ENCODE data around the gene CHMP1A. TPM values are rescaled to one million over a fixed set of nuclear protein-coding genes. Genes with fewer than 3 reads are reported as not detected.

Gene CHMP1A
- total RNA-seq, 1 experiment from 2014 or later: 108 TPM

- H3F3A ChIP-seq (ENCODE audit: low read length, unreplicated experiment): no peaks in the 10 kb centered on the region
- H3K27ac ChIP-seq (ENCODE audit: low read length): no peak overlapping the region
- no peaks in the 10 kb centered on the region for H3K4me1 ChIP-seq (ENCODE audit: insufficient read depth, low read length)
- TF ChIP-seq, protein P1, sequence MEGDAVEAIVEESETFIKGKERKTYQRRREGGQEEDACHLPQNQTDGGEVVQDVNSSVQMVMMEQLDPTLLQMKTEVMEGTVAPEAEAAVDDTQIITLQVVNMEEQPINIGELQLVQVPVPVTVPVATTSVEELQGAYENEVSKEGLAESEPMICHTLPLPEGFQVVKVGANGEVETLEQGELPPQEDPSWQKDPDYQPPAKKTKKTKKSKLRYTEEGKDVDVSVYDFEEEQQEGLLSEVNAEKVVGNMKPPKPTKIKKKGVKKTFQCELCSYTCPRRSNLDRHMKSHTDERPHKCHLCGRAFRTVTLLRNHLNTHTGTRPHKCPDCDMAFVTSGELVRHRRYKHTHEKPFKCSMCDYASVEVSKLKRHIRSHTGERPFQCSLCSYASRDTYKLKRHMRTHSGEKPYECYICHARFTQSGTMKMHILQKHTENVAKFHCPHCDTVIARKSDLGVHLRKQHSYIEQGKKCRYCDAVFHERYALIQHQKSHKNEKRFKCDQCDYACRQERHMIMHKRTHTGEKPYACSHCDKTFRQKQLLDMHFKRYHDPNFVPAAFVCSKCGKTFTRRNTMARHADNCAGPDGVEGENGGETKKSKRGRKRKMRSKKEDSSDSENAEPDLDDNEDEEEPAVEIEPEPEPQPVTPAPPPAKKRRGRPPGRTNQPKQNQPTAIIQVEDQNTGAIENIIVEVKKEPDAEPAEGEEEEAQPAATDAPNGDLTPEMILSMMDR (conservative IDR thresholded peaks at IDR 0.05; ENCODE audit: low read depth, low read length): no peak
- no peak for TF ChIP-seq EZH2phosphoT487 (IDR thresholded peaks at IDR 0.05; ENCODE audit: borderline replicate concordance, low read length)
- no peak for TF ChIP-seq EZH2 (IDR thresholded peaks at IDR 0.05; ENCODE audit: low read length, unreplicated experiment)
- BruUV-seq (replicated peaks): no TSS peak
- H3K4me3 ChIP-seq (ENCODE audit: low read length): no peak overlapping the region
- no peaks in the 10 kb centered on the region for H3K9me2 ChIP-seq (replicated peaks; ENCODE audit: low read length)
- H3K79me2 ChIP-seq (ENCODE audit: low read length): no peaks in the 10 kb centered on the region
- no peak overlapping the region for H3K4me2 ChIP-seq (ENCODE audit: low read length)
- ATAC-seq (no peak), DNase-seq (no peak)
- H3K9me3 ChIP-seq (ENCODE audit: low read length): no peaks in the 10 kb centered on the region
- H2AFZ ChIP-seq (ENCODE audit: low read length): no peak overlapping the region
- ChIA-PET CTCF (no interaction called here), POLR2A (ENCODE audit: unreplicated experiment) (no interaction called here)
- intact Hi-C loops (cut with micrococcal nuclease): no loop called here
- H3K36me3 ChIP-seq (ENCODE audit: low read depth, low read length): peaks cover 5% of the 10 kb centered on the region; the same call in 1 of the 2 replicates
- no peaks in the 10 kb centered on the region for H4K20me1 ChIP-seq (ENCODE audit: low read length)
- no peaks in the 10 kb centered on the region for H3K27me3 ChIP-seq (ENCODE audit: low read length)
- no peak overlapping the region for H3K9ac ChIP-seq (ENCODE audit: low read length)
These were observed 12.2 kb upstream of the CHMP1A start for GRCh38 chr16:89669755-89670154.

DNA sequence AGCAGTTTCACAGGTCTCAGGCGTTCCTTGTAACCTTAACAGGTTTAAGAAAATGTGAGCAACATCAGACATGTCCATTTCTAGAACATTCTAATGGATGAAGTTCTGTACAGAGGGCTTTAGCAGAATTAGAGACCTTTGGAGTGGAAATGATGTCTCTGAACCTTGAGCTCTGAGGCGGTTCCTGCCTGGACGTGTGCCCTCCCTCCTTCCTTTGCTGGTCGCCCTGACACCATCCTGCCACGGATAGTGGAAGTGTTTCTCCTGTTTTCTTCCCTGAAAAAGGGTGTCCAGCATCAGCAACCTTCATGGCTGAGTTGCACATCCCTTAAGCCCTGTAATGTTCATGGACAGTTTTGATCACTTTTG is 11.3 kb upstream of the CHMP1A start:
- Histone ChIP-seq H3K79me2 (ENCODE audit: low read length) (no peaks in the 10 kb centered on the region), H3K4me3 (ENCODE audit: low read length) (no peak overlapping the region), H2AFZ (ENCODE audit: low read length) (no peak overlapping the region), H3K4me2 (ENCODE audit: low read length) (no peak overlapping the region), H3K9me3 (ENCODE audit: low read length) (no peaks in the 10 kb centered on the region), H4K20me1 (ENCODE audit: low read length) (no peaks in the 10 kb centered on the region), H3K27me3 (ENCODE audit: low read length) (no peaks in the 10 kb centered on the region), H3K9me2 (replicated peaks; ENCODE audit: low read length) (no peaks in the 10 kb centered on the region), H3K9ac (ENCODE audit: low read length) (no peak overlapping the region), H3K36me3 (ENCODE audit: low read depth, low read length) (peaks cover 5% of the 10 kb centered on the region; the same call in 1 of the 2 replicates), H3K4me1 (ENCODE audit: insufficient read depth, low read length) (no peaks in the 10 kb centered on the region), H3K27ac (ENCODE audit: low read length) (no peak overlapping the region), H3F3A (ENCODE audit: low read length, unreplicated experiment) (no peaks in the 10 kb centered on the region)
- POLR2A ChIA-PET (ENCODE audit: unreplicated experiment): no interaction called here
- TF ChIP-seq EZH2 (IDR thresholded peaks at IDR 0.05; ENCODE audit: low read length, unreplicated experiment): no peak
- TF ChIP-seq, protein P1 (conservative IDR thresholded peaks at IDR 0.05; ENCODE audit: low read depth, low read length): no peak
- TF ChIP-seq EZH2phosphoT487 (IDR thresholded peaks at IDR 0.05; ENCODE audit: borderline replicate concordance, low read length): no peak
- CTCF ChIA-PET: interaction anchor here (0.7 kb wide), 1 partner anchor 258 kb away, joined by 7 read pairs; no protein-coding TSS in a partner anchor
- BruUV-seq (replicated peaks): no TSS peak
- intact Hi-C loops (cut with micrococcal nuclease): no loop called here
- no peak for DNase-seq
- no peak for ATAC-seq

GRCh38 chr16:89667633-89668032 is 10.1 kb upstream of the CHMP1A start:
- Histone ChIP-seq H3K4me3 (ENCODE audit: low read length) (no peak overlapping the region), H3K79me2 (ENCODE audit: low read length) (no peaks in the 10 kb centered on the region), H3F3A (ENCODE audit: low read length, unreplicated experiment) (no peaks in the 10 kb centered on the region), H3K9ac (ENCODE audit: low read length) (no peak overlapping the region), H3K4me1 (ENCODE audit: insufficient read depth, low read length) (no peaks in the 10 kb centered on the region), H3K9me3 (ENCODE audit: low read length) (no peaks in the 10 kb centered on the region), H3K27ac (ENCODE audit: low read length) (no peak overlapping the region), H3K4me2 (ENCODE audit: low read length) (no peak overlapping the region), H3K27me3 (ENCODE audit: low read length) (no peaks in the 10 kb centered on the region), H3K36me3 (ENCODE audit: low read depth, low read length) (peaks cover 5% of the 10 kb centered on the region; the same call in 1 of the 2 replicates), H2AFZ (ENCODE audit: low read length) (no peak overlapping the region), H3K9me2 (replicated peaks; ENCODE audit: low read length) (no peaks in the 10 kb centered on the region), H4K20me1 (ENCODE audit: low read length) (no peaks in the 10 kb centered on the region)
- intact Hi-C loops (cut with micrococcal nuclease): no loop called here
- TF ChIP-seq EZH2phosphoT487 (IDR thresholded peaks at IDR 0.05; ENCODE audit: borderline replicate concordance, low read length): no peak
- TF ChIP-seq EZH2 (IDR thresholded peaks at IDR 0.05; ENCODE audit: low read length, unreplicated experiment): no peak
- TF ChIP-seq, protein P1 (conservative IDR thresholded peaks at IDR 0.05; ENCODE audit: low read depth, low read length): no peak
- POLR2A ChIA-PET (ENCODE audit: unreplicated experiment): no interaction called here
- BruUV-seq (replicated peaks): no TSS peak
- CTCF ChIA-PET: interaction anchor here (0.6 kb wide), 1 partner anchor 342 kb away, joined by 3 read pairs; no protein-coding TSS in a partner anchor
- no peak for ATAC-seq
- DNase-seq: no peak

All from PC-3 (cell line).